SK-N-SH (cell line): ENCODE results near the gene TEX19. TPM values are rescaled to one million over a fixed set of nuclear protein-coding genes. Genes with fewer than 3 reads are reported as not detected.

Experiments
- CTCF ChIA-PET: fragments of 300-600, 350-600 bp; formaldehyde crosslinking; extraction: SDS; loops from one replicate; lab custom pipeline; 2021; lab: Yijun Ruan, JAX
- POLR2A ChIA-PET: fragments of 350-600 bp; sonication (Branson Sonifier 250); formaldehyde crosslinking; extraction: SDS; loops from one replicate; lab custom pipeline; 2020; ENCODE audit warnings: antibody characterized with exemption, inconsistent platforms; lab: Yijun Ruan, JAX
- DNase-seq: peaks from one replicate; pipeline ENCODE4 v3.0.0; 2012
- H2AFZ ChIP-seq: fragments of 200-600 bp; sonication (generic); 2 replicates; pipeline ENCODE4 v1.8.1; 2016; ENCODE audit warnings: antibody characterized with exemption, mild to moderate bottlenecking, low read depth
- H3F3A ChIP-seq: fragments of 200-600 bp; sonication (generic); replicated peaks from 2 replicates; pipeline ENCODE3; 2016; ENCODE audit warnings: antibody characterized with exemption, mild to moderate bottlenecking; ENCODE audit not compliant: insufficient read depth
- H3K27ac ChIP-seq, 2 experiments: fragments of 200-500 bp in 1 of 2; fragments of 200-600 bp in 1 of 2; sonication (Bioruptor generic) in 1 of 2; sonication (generic), shearing (Covaris generic) in 1 of 2; 2 replicates each; pipeline versions ENCODE4 v1.5.1 to v1.6.1; 2014 to 2016; ENCODE audit warnings: low read depth in 2 of 2, inconsistent platforms in 1 of 2, low read length in 1 of 2, mild to moderate bottlenecking in 1 of 2, mixed read lengths in 1 of 2
- H3K27me3 ChIP-seq: fragments of 200-600 bp; sonication (generic), shearing (Covaris generic); 2 replicates; pipeline ENCODE4 v1.6.1; 2016; ENCODE audit warnings: mixed run types; ENCODE audit not compliant: insufficient read depth
- H3K36me3 ChIP-seq, 2 experiments: fragments of 200-500 bp in 1 of 2; fragments of 200-600 bp in 1 of 2; sonication (Bioruptor generic) in 1 of 2; sonication (generic) in 1 of 2; replicated peaks in 1 of 2; 2 replicates each; pipeline versions ENCODE3 to v1.5.1; 2014 to 2016; ENCODE audit warnings: low read length in 1 of 2, mild to moderate bottlenecking in 1 of 2; ENCODE audit not compliant: insufficient read depth in 2 of 2, control insufficient read depth in 1 of 2
- H3K4me1 ChIP-seq, 2 experiments: fragments of 200-500 bp in 1 of 2; fragments of 200-600 bp in 1 of 2; sonication (Bioruptor generic) in 1 of 2; sonication (generic), shearing (Covaris generic) in 1 of 2; 2 replicates each; pipeline versions ENCODE4 v1.5.1 to v1.6.1; 2014 to 2016; ENCODE audit warnings: low read depth in 1 of 2, low read length in 1 of 2, mixed run types in 1 of 2; ENCODE audit not compliant: insufficient read depth in 2 of 2, control insufficient read depth in 1 of 2
- H3K4me2 ChIP-seq: fragments of 200-600 bp; sonication (generic), shearing (Covaris generic); 2 replicates; pipeline ENCODE4 v1.6.1; 2017; ENCODE audit warnings: mixed run types
- H3K4me3 ChIP-seq, 2 experiments: fragments of 200-500 bp in 1 of 2; fragments of 200-600 bp in 1 of 2; sonication (Bioruptor generic) in 1 of 2; sonication (generic), shearing (Covaris generic) in 1 of 2; 2 replicates each; pipeline versions ENCODE4 v1.5.1 to v1.8.1; 2014 to 2016; ENCODE audit warnings: low read depth in 2 of 2, inconsistent platforms in 1 of 2, low read length in 1 of 2, mild to moderate bottlenecking in 1 of 2, mixed read lengths in 1 of 2, moderate library complexity in 1 of 2
- H3K79me2 ChIP-seq: fragments of 200-600 bp; sonication (generic); 2 replicates; pipeline ENCODE4 v1.8.1; 2017; ENCODE audit warnings: mild to moderate bottlenecking; ENCODE audit not compliant: insufficient read depth
- H3K9ac ChIP-seq: fragments of 200-600 bp; sonication (generic); 2 replicates; pipeline ENCODE4 v1.6.1; 2017; ENCODE audit warnings: mixed run types
- H3K9me2 ChIP-seq: fragments of 200-600 bp; sonication (generic); 2 replicates; pipeline ENCODE4 v1.6.1; 2017; ENCODE audit warnings: mixed run types
- H3K9me3 ChIP-seq: fragments of 200-600 bp; sonication (generic); 2 replicates; pipeline ENCODE4 v1.6.1; 2017; ENCODE audit warnings: mixed run types, mild to moderate bottlenecking, moderate library complexity
- H4K20me1 ChIP-seq: fragments of 200-600 bp; sonication (generic); 2 replicates; pipeline ENCODE4 v1.6.1; 2017; ENCODE audit warnings: mild to moderate bottlenecking, mixed run types; ENCODE audit not compliant: insufficient read depth
- CHD2 ChIP-seq: fragments of 150-350 bp; IDR thresholded peaks from 2 replicates; pipeline ENCODE4 v1.6.1; 2018; ENCODE audit warnings: low read length; ENCODE audit not compliant: partially characterized antibody
- EP300 ChIP-seq, 2 experiments: IDR thresholded peaks; 2 replicates each; pipeline versions ENCODE4 v1.4.0 to v1.6.1; 2012; ENCODE audit warnings: borderline replicate concordance in 1 of 2, low read depth in 1 of 2, low read length in 1 of 2
- EZH2phosphoT487 ChIP-seq: fragments of 200-600 bp; sonication (generic); IDR thresholded peaks from 2 replicates; pipeline ENCODE4 v1.6.1; 2017; ENCODE audit warnings: low read depth, mixed run types, mild to moderate bottlenecking, antibody characterized with exemption, moderate library complexity, borderline replicate concordance
- FOSL2 ChIP-seq: IDR thresholded peaks from 2 replicates; pipeline ENCODE4 v1.4.0; 2012; ENCODE audit warnings: low read depth, mild to moderate bottlenecking, moderate library complexity, borderline replicate concordance
- FOXJ3 ChIP-seq: sonication (generic); formaldehyde crosslinking; IDR thresholded peaks from 2 replicates; pipeline ENCODE4 v1.5.1; 2020; ENCODE audit warnings: mild to moderate bottlenecking, missing genetic modification reagents
- FOXM1 ChIP-seq: IDR thresholded peaks from 2 replicates; pipeline ENCODE4 v1.4.0; 2012; ENCODE audit warnings: low read depth, mild to moderate bottlenecking
- GABPA ChIP-seq: IDR thresholded peaks from 2 replicates; pipeline ENCODE4 v1.4.0; 2012; ENCODE audit warnings: low read depth, mild to moderate bottlenecking
- GATA2 ChIP-seq: sonication (generic); formaldehyde crosslinking; IDR thresholded peaks from 2 replicates; pipeline ENCODE4 v1.5.0; 2020; ENCODE audit warnings: mild to moderate bottlenecking, missing genetic modification reagents
- IRF3 ChIP-seq: fragments of 150-350 bp; IDR thresholded peaks from 2 replicates; pipeline ENCODE4 v1.6.1; 2016; ENCODE audit warnings: mild to moderate bottlenecking, low read depth, low read length
- JUND ChIP-seq: IDR thresholded peaks from 2 replicates; pipeline ENCODE4 v1.4.0; 2012
- MAX ChIP-seq: IDR thresholded peaks from 2 replicates; pipeline ENCODE4 v1.4.0; 2012; ENCODE audit warnings: low read depth
- MEF2A ChIP-seq: IDR thresholded peaks from 2 replicates; pipeline ENCODE4 v1.4.0; 2012; ENCODE audit warnings: low read depth, borderline replicate concordance
- MXI1 ChIP-seq: IDR thresholded peaks from 2 replicates; pipeline ENCODE4 v1.6.1; 2012; ENCODE audit warnings: mild to moderate bottlenecking, low read depth, low read length, improper control_type of control experiment
- RAD21 ChIP-seq: IDR thresholded peaks from 2 replicates; pipeline ENCODE4 v1.6.1; 2012; ENCODE audit warnings: mild to moderate bottlenecking, low read length
- RCOR1 ChIP-seq: fragments of 150-350 bp; IDR thresholded peaks from 2 replicates; pipeline ENCODE4 v1.6.1; 2017; ENCODE audit warnings: antibody characterized with exemption, low read length
- RFX5 ChIP-seq: IDR thresholded peaks from 2 replicates; pipeline ENCODE4 v1.6.1; 2012; ENCODE audit warnings: mild to moderate bottlenecking, improper control_type of control experiment, low read length
- RXRA ChIP-seq: IDR thresholded peaks from 2 replicates; pipeline ENCODE4 v1.4.0; 2012; ENCODE audit warnings: low read depth, mild to moderate bottlenecking, borderline replicate concordance
- SIN3A ChIP-seq: IDR thresholded peaks from 2 replicates; pipeline ENCODE4 v1.6.1; 2012; ENCODE audit warnings: low read depth, mild to moderate bottlenecking, low read length, moderate library complexity, borderline replicate concordance
- SMC3 ChIP-seq: IDR thresholded peaks from 2 replicates; pipeline ENCODE4 v1.6.1; 2012; ENCODE audit warnings: low read depth, low read length, improper control_type of control experiment
- TAF1 ChIP-seq: IDR thresholded peaks from 2 replicates; pipeline ENCODE4 v1.6.1; 2012; ENCODE audit warnings: low read depth, mild to moderate bottlenecking, low read length, moderate library complexity, borderline replicate concordance
- TCF12 ChIP-seq: IDR thresholded peaks from 2 replicates; pipeline ENCODE4 v1.4.0; 2012
- TEAD4 ChIP-seq: IDR thresholded peaks from 2 replicates; pipeline ENCODE4 v1.4.0; 2012; ENCODE audit warnings: mild to moderate bottlenecking, borderline replicate concordance; ENCODE audit not compliant: insufficient read depth
- ZBTB33 ChIP-seq: IDR thresholded peaks from 2 replicates; pipeline ENCODE4 v1.4.0; 2012; ENCODE audit warnings: low read depth, borderline replicate concordance
- WGBS: methylation state at CpG from one replicate; pipeline ENCODE4 v1.1.6; 2017; ENCODE audit warnings: low lambda C conversion rate; 5-methylcytosine and 5-hydroxymethylcytosine counted together
- polyA plus RNA-seq, 3 experiments: library from polyadenylated mRNA; depleted of rRNA; stranded (reverse); fragments of >200 nt; gene quantifications; 2 replicates each; pipeline ENCODE4 v1.2.3, GENCODE V29; 2012

TEX19 gene
- polyA plus RNA-seq, 1 of the 3 experiments (the other 2 are of a cell fraction) = 0.10 TPM

- 91% methylated on average over 76 of the region's 76 CpGs for WGBS
- Histone ChIP-seq H2AFZ (no peak overlapping the region), H4K20me1 (no peaks in the 10 kb centered on the region), H3K9me2 (no peaks in the 10 kb centered on the region), H3K4me2 (no peak overlapping the region), H3K79me2 (no peaks in the 10 kb centered on the region), H3K27ac (no peak overlapping the region), H3K9ac (no peak overlapping the region), H3K27me3 (peaks cover 17% of the 10 kb centered on the region; the same call in 1 of the 2 replicates), H3K9me3 (no peaks in the 10 kb centered on the region), H3F3A (peaks cover 20% of the 10 kb centered on the region), H3K4me1 (peaks cover 5 to 14% of the 10 kb centered on the region in 2 experiments; a peak in 3 of 4 replicates), H3K36me3 (no peaks in the 10 kb centered on the region), H3K4me3 (no peak overlapping the region)
- TF ChIP-seq MXI1 = no peak
- TF ChIP-seq EP300 (IDR thresholded peaks at IDR 0.05; ENCODE audit: borderline replicate concordance in 1 of 2, low read depth in 1 of 2, low read length in 1 of 2) = no peak
- no peak for TF ChIP-seq RAD21
- TF ChIP-seq TCF12 = no peak
- ChIA-PET POLR2A (no interaction called here), CTCF (interaction anchor here (3.7 to 9.5 kb wide), 2 partner anchors 17 to 79 kb away, joined by 112 to 184 read pairs; no protein-coding TSS in a partner anchor)
- DNase-seq = no peak
Observed at GRCh38 chr17:82318772-82319606, 40.1 kb upstream of the TEX19 start.

- ChIA-PET CTCF (interaction anchor here (1.9 to 9.5 kb wide), 3 partner anchors 18 to 90 kb away, joined by 11 to 184 read pairs (median 112); partner anchors contain the start of gene SLC16A3), POLR2A (no interaction called here)
- Histone ChIP-seq H3K79me2 (no peaks in the 10 kb centered on the region), H3K4me2 (no peak overlapping the region), H3K4me3 (no peak overlapping the region), H3F3A (peaks cover 20% of the 10 kb centered on the region), H3K9me3 (no peaks in the 10 kb centered on the region), H3K9ac (no peak overlapping the region), H2AFZ (no peak overlapping the region), H4K20me1 (no peaks in the 10 kb centered on the region), H3K9me2 (no peaks in the 10 kb centered on the region), H3K36me3 (no peaks in the 10 kb centered on the region), H3K27me3 (peaks cover 17% of the 10 kb centered on the region; the same call in 1 of the 2 replicates), H3K27ac (no peak overlapping the region), H3K4me1 (peaks cover 5 to 14% of the 10 kb centered on the region in 2 experiments; a peak in 3 of 4 replicates)
- TF ChIP-seq GATA2 (CRISPR knock-in tag) = no peak
- TF ChIP-seq FOSL2 = no peak
- no peak for TF ChIP-seq FOXJ3 (CRISPR knock-in tag)
- no peak for TF ChIP-seq RXRA
- TF ChIP-seq TAF1 = no peak
- TF ChIP-seq TEAD4 = no peak
- TF ChIP-seq FOXM1 = no peak
- TF ChIP-seq RFX5 = no peak
- TF ChIP-seq ZBTB33 = no peak
- no peak for TF ChIP-seq IRF3
- TF ChIP-seq RAD21 = no peak
- no peak for TF ChIP-seq MAX
- TF ChIP-seq SMC3 = no peak
- no peak for TF ChIP-seq JUND
- TF ChIP-seq RCOR1 = no peak
- TF ChIP-seq MEF2A = no peak
- no peak for TF ChIP-seq CHD2
- TF ChIP-seq SIN3A = no peak
- no peak for TF ChIP-seq GABPA
- TF ChIP-seq EZH2phosphoT487 = no peak
- 81% methylated on average over 35 of the region's 35 CpGs for WGBS
- DNase-seq = no peak
Observed at GRCh38 chr17:82319619-82320062, 39.4 kb upstream of the TEX19 start.
